AG04450 (cell line): Measurements from ENCODE around the gene PHAF1. TPM values are rescaled to one million over a fixed set of nuclear protein-coding genes. Genes with fewer than 3 reads are reported as not detected.

ENCODE experiments used
- CTCF ChIA-PET: fragments of 300-600, 350-600 bp; formaldehyde crosslinking; extraction: SDS; loops from one replicate; lab custom pipeline; 2022; ENCODE audit warnings: antibody characterized with exemption, inconsistent platforms; lab: Charles Lee
- POLR2A ChIA-PET: fragments of 350-600 bp; formaldehyde crosslinking; extraction: SDS; loops from one replicate; lab custom pipeline; 2021; ENCODE audit warnings: antibody characterized with exemption, inconsistent platforms; lab: Yijun Ruan, JAX
- DNase-seq: peaks from one replicate; pipeline ENCODE4 v3.0.0-alpha.2; 2011; ENCODE audit warnings: low read depth, low spot score
- H3K27ac ChIP-seq: one replicate; pipeline ENCODE4 v1.5.1; 2012; ENCODE audit warnings: low read depth, low read length, control low read depth
- H3K27me3 ChIP-seq: one replicate; pipeline ENCODE4 v1.6.0; 2012; ENCODE audit warnings: low read length; ENCODE audit not compliant: control insufficient read depth, insufficient read depth
- H3K4me3 ChIP-seq: 2 replicates; pipeline ENCODE4 v1.5.1; 2011; ENCODE audit warnings: mild to moderate bottlenecking, low read depth, low read length, control low read depth
- H3K9me3 ChIP-seq: 2 replicates; pipeline ENCODE4 v1.5.1; 2012; ENCODE audit warnings: low read length; ENCODE audit not compliant: control insufficient read depth, insufficient read depth
- CTCF ChIP-seq: IDR thresholded peaks from 2 replicates; pipeline ENCODE4 v1.5.1; 2011; ENCODE audit warnings: low read depth, low read length, control low read depth, inconsistent platforms
- polyA plus RNA-seq: library from polyadenylated mRNA; depleted of rRNA; stranded (reverse); fragments of >200 nt; gene quantifications from 2 replicates; pipeline ENCODE4 v1.2.3, GENCODE V29; 2011

PHAF1 gene
- polyA plus RNA-seq, 1 experiment = 26.1 TPM

GRCh38 chr16:67163999-67164558, 54.3 kb downstream of the PHAF1 start:
- Histone ChIP-seq H3K27ac (no peak overlapping the region), H3K27me3 (peaks cover 50% of the 10 kb centered on the region), H3K9me3 (peaks cover 7% of the 10 kb centered on the region; the same call in 1 of the 2 replicates), H3K4me3 (peak overlapping the region; percentile 43)
- TF ChIP-seq CTCF = no peak
- POLR2A ChIA-PET = interaction anchor here (0.7 to 1.5 kb wide), 4 partner anchors 10 to 34 kb away, joined by 3 to 4 read pairs (median 3); no protein-coding TSS in a partner anchor
- DNase-seq = no peak
- CTCF ChIA-PET = interaction anchor here (1.1 kb wide), 1 partner anchor 9 kb away, joined by 5 read pairs; no protein-coding TSS in a partner anchor

- Histone ChIP-seq H3K9me3 (peaks cover 2% of the 10 kb centered on the region; the same call in 1 of the 2 replicates), H3K4me3 (peak within 1 kb of the TSS; percentile 43), H3K27me3 (peaks cover 50% of the 10 kb centered on the region), H3K27ac (no peak within 1 kb of the TSS)
- ChIA-PET CTCF (no interaction called here), POLR2A (no interaction called here)
- TF ChIP-seq CTCF = no peak
- no peak for DNase-seq
Observed at GRCh38 chr16:67164599-67165061, 54.9 kb downstream of the PHAF1 start, which contains the start of gene HSF4. Gene HSF4 (plus strand): TSS chr16:67164745. CDS start chr16:67164812, 67 bp downstream.

- no peak for TF ChIP-seq CTCF
- POLR2A ChIA-PET = interaction anchor here (0.5 to 0.6 kb wide), 2 partner anchors 17 to 35 kb away, joined by 3 read pairs; no protein-coding TSS in a partner anchor
- no peak for DNase-seq
- Histone ChIP-seq H3K4me3 (no peak overlapping the region), H3K9me3 (peaks cover 2% of the 10 kb centered on the region; the same call in 1 of the 2 replicates), H3K27me3 (peaks cover 50% of the 10 kb centered on the region), H3K27ac (no peak overlapping the region)
- CTCF ChIA-PET = interaction anchor here (3.5 kb wide), 1 partner anchor 10 kb away, joined by 13 read pairs; no protein-coding TSS in a partner anchor
Observed at GRCh38 chr16:67165121-67166078, 55.7 kb downstream of the PHAF1 start.

GRCh38 chr16:67166110-67166547, 56.4 kb downstream of the PHAF1 start:
- CTCF ChIA-PET = interaction anchor here (3.5 kb wide), 1 partner anchor 11 kb away, joined by 13 read pairs; no protein-coding TSS in a partner anchor
- no peak overlapping the region for H3K27ac ChIP-seq

More at GRCh38 chr16:67166110-67166547, 56.4 kb downstream of the PHAF1 start:
- Histone ChIP-seq H3K9me3 (no peaks in the 10 kb centered on the region; the same call in 1 of the 2 replicates), H3K4me3 (no peak overlapping the region), H3K27me3 (peaks cover 50% of the 10 kb centered on the region)
- DNase-seq = no peak
- TF ChIP-seq CTCF = no peak
- POLR2A ChIA-PET = no interaction called here
